GM12873 (cell line): ENCODE data around the gene GNG8.

ENCODE experiments used
- TF ChIP-seq, protein P1 (sequence below): IDR thresholded peaks from 2 replicates; pipeline ENCODE4 v1.5.1; 2012; ENCODE audit warnings: low read depth, mild to moderate bottlenecking, moderate library complexity, low read length, control low read depth; ENCODE audit not compliant: insufficient read depth; ENCODE audit errors: missing control alignments

Gene GNG8

DNA sequence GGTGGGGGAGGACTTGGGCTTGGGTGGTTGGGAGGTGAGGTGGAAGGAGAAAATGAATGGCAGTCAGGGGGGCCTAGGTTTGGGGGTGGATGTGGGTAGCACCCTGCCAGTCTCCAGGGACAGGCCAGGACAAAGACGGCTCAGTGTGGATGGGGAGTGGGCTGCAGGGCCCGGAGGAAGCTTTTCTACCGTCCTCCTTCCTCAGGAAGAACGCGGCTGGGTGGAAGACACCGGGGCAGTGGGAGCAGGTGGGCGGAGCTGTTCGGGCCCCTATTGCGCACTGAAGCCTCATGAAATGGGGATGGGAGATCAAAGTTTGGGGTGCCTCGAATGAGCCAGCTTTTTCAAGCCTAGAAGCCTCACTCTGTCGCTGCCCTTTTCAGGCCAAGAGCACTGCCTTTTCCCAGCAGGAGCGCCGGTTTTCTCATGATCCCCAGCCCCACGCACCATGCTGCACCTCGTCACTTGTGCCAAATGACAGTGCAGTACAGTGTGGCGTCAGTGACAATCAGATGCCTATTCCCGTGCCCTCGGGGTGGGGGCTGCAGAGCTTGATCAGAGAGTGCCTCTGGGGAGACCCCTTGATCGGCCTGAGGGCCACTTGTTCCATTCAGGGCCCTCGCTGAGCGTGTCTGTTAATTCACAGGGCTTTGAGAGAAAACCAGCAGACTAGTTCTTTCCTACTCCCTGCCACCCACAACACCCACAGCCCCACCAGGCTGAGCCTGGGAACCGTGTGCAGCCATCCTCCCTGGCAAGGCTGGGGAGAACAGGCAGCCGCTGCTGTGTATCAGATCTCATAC, 33.4 kb downstream of the GNG8 start:
- TF ChIP-seq, protein P1, sequence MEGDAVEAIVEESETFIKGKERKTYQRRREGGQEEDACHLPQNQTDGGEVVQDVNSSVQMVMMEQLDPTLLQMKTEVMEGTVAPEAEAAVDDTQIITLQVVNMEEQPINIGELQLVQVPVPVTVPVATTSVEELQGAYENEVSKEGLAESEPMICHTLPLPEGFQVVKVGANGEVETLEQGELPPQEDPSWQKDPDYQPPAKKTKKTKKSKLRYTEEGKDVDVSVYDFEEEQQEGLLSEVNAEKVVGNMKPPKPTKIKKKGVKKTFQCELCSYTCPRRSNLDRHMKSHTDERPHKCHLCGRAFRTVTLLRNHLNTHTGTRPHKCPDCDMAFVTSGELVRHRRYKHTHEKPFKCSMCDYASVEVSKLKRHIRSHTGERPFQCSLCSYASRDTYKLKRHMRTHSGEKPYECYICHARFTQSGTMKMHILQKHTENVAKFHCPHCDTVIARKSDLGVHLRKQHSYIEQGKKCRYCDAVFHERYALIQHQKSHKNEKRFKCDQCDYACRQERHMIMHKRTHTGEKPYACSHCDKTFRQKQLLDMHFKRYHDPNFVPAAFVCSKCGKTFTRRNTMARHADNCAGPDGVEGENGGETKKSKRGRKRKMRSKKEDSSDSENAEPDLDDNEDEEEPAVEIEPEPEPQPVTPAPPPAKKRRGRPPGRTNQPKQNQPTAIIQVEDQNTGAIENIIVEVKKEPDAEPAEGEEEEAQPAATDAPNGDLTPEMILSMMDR = no peak

DNA sequence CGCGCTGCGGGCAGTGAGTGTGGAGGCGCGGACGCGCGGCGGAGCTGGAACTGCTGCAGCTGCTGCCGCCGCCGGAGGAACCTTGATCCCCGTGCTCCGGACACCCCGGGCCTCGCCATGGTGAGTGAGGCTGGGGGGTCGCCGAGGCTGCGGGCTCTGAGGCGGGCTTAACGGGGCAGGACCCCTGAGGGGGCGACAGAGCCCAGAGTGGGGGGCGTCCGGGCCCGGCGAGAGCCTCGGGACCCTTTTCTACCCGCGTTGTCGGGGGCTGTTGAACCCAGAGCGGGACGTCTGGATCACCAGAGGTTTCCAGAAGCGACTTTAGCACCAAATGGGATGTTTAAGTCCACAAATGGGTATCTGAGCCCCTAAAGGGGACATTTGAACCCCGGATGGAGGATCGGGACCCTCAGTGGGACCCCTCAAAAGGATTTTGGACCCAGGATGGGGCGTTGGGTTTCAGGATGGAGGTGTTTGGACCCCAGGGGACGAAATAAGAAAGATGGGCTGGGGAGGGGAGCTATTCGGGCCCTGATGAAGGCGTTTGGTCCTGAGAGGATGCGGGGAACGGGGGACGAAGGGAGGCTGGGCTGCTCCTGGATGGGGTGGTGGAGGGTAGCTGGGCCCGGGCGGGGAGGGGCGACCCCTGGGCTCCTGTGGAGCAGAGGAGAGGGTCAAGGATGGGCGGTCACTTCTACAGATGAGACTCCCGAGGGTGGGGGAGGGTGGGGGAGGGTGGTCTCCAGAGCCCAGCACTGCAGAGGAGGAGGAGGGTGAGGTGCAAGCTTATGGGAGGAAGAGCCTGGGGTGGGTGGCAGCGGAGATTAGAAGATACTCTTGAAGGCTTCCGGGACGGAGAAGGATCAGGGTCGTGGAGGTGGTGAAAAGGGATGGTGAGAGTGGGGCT, 34.4 kb downstream of the GNG8 start, which contains the start of gene CALM3:
Gene CALM3 (plus strand): TSS at position 13 of the 907 bp plus-strand sequence. CDS start 105 bp downstream, at position 118.
- TF ChIP-seq, protein P1 = no peak

DNA sequence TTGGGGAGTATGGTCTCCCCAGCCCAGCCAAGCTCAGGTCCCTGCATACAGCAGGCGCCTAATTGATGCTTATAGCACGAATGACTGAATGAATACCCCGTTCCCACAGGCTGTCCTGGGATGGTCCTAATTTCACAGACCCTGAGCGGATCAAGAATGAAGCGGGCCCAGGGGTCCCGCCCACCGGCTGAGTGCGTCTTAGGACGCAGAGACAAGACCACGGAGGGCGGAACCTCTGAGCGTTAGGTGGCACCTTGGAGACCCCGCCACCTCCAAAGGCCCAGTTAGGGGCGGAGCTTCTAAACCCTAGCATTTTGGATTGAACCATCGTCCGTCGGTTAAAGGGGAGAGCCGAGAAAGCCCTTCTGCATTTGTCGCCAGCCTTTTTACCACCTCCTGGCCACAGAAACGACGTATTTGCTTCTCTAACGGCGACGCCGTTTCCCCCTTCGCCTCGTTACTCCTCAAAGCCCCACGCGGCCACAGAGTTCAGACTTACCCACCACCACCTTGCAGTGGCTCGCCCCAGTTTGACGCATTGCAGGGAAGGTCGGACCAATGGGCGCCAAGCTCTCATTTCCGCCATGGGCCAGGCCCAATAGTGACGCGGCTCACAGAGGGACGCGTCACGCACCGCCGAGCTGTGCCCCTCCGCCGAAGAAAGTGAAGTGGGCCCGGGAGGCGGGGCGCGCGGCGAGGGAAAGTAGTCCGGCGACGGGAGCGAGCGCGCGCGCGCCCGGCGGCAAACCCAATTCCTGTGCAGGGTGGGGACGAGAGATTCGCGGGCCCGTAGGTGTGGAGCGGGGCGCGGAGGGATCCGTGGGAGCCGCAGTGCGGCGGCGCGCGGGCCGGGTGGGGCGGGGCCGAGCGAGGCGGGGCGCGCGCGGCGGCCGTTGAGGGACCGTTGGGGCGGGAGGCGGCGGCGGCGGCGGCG, 35.4 kb downstream of the GNG8 start:
- TF ChIP-seq, protein P1 = no peak

DNA sequence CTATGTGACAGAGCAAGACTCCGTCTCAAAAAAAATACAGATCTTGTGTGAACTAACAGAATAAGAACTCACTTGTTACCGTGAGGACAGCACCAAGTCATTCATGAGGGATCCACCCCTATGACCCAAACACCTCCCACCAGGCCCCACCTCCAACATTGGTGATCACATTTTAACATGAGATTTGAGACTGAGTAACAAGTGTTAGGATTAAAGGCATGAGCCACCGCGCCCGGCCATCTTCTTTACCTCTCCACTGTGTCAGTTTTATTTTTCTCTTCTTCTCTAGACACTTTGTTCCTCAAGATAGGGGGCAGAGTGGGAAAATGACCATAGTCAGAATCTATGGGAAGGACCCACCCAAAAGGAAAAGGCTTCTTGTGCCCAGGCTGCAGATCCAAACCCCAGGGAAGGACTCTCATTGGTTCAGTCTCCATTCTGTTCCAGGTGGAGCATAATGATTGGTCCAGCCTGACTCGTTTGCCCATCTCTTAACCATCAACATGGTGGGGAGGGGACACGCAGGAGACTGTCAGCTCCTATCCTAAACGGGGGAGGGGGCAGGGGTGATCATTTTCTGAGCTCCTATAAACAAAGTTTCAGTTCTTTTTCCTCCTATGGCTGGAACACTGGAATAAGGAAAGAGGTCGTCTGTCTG, 36.2 kb downstream of the GNG8 start:
- TF ChIP-seq, protein P1 = no peak

DNA sequence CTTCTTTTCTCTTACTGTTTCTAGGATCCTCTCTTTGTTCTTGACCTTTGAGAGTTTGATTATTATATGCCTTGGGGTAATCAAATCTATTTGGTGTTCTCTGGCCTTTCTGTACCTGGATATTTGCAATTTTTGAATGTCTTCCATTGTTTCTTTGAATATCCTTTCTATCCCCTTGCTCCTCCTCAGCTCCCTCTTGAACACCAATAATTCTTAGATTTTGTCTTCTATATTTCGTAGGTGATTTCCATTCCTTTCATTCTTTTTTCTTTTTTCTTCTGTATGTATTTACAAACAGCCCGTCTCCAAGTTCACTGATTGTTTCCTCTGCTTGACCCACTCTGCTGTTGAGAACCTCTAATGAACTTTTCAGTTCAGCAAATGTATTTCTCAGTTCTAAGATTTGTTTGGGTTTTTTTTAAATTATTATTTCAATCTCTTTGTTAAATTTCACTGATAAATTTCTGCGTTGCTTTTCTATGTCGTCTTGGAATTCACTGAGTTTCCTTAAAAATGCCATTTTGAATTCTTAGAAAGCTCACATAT, 37.6 kb downstream of the GNG8 start:
- TF ChIP-seq, protein P1 = no peak

DNA sequence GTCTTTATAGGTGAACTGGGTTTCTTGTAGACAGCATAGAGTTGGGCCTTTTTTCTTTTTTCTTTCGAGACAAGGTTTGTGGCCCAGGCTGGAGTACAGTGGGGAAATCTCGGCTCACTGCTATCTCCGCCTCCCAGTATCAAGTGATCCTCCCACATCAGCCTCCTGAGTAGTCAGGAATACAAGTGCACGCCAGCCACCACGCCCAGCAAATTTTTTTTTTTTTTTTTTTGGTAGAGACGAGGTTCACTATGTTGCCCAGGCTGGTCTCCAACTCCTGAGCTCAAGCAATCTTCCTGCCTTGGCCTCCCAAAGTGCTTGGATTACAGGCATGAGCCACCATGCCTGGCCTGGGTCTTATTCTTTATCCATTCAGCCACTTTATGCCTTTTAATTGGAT, 40.0 kb downstream of the GNG8 start:
- TF ChIP-seq, protein P1 = no peak
